HG03095 (cell line): ENCODE results near the gene CD34.
A peak's percentile ranks its signal among the peaks of the same experiment; 100 is the strongest.
"Not testable (repeated sequence)": the region's sequence is repeated elsewhere in the genome, so short reads cannot be mapped to it uniquely, and the experiment has no call there.

ENCODE experiments used
- ATAC-seq: cut with Tn5 transposase; IDR thresholded peaks from one replicate; pipeline ENCODE4 v1.9.1; 2021; ENCODE audit warnings: moderate library complexity; ENCODE audit not compliant: unreplicated experiment

The CD34 gene, protein sequence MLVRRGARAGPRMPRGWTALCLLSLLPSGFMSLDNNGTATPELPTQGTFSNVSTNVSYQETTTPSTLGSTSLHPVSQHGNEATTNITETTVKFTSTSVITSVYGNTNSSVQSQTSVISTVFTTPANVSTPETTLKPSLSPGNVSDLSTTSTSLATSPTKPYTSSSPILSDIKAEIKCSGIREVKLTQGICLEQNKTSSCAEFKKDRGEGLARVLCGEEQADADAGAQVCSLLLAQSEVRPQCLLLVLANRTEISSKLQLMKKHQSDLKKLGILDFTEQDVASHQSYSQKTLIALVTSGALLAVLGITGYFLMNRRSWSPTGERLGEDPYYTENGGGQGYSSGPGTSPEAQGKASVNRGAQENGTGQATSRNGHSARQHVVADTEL

DNA sequence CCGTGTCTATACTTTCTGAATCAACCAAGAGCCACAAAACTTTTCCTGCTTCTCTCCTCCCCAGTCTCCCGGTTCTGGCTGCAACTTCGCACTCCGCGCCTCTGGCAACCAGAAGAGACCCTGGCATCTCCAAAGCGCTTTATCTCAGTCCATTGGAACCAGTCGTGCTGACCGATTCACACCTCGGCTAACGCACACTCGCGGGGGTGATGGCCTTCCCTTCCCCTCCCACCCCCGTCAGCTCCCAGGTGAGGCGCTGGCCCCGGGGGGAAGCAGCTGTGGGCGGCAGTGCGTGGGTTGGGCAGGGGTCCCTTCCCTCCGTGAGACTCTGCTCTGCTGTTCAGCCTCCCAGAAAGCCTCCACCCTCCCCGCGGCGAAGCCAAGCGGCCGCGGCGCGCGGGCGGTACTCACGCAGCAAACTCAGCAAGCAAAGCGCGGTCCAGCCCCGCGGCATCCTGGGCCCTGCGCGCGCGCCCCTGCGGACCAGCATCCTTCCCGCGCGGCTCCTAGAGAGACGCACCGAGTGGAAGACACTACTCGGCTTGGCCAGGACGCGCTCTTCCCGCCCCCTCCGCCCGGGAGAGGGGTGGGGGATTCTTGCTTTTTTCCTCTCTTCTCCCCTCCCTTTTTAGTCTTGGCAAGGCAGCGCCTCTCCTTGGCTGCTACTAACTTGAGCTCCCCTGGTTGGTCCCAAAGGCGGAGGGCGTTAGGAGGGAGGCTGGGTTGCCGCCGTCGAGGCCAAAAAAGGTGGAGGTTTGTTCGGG lies at the start of gene CD34:
Gene CD34, minus strand, starts transcription at position 535 of the 764 bp plus-strand sequence. Its CDS starts 45 bp downstream, at position 490.
- no peak for ATAC-seq

DNA sequence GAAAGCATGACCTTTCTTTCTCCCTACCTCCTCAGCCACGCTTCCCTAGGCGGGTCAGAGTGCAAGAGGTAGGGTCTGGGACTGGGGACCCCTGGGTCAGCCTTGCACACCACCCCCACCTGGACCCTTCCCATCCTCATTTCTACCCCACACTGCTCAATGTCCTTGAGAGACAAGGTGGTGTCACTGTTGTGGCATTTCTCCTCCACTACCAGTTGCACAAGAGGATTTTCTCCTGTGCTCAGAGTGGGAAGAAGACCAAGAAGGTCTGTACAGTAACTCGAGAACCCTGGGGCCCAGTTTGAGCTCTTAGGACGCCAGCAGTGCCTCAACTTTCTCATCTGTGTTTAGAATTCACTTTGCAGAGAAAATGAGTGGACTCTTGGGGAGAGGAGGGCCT lies 49.4 kb upstream of the CD34 start:
- ATAC-seq = no peak

DNA sequence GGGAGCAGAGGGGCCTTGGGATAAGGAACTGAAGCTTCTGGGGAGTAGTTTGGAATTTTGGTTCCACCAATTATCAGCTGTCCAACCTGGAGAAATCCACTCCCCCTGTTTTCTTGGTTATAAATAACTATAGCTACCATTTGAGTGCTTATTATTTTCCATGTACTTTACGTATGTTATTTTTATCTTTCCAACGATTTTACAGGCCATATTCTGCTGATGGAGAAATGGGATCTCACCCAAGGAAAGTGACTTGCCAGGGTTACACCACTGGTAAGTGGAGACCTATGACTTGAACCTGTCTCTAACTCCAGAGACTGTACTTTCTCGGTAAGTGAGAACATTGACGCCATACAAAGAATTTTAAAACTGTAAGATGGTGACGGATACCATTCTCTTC lies 49.0 kb upstream of the CD34 start:
- no peak for ATAC-seq

- ATAC-seq = no peak
Observed at GRCh38 chr1:207959141-207959825, 48.4 kb upstream of the CD34 start.

- no peak for ATAC-seq
Observed at GRCh38 chr1:207958376-207959139, 47.6 kb upstream of the CD34 start.

DNA sequence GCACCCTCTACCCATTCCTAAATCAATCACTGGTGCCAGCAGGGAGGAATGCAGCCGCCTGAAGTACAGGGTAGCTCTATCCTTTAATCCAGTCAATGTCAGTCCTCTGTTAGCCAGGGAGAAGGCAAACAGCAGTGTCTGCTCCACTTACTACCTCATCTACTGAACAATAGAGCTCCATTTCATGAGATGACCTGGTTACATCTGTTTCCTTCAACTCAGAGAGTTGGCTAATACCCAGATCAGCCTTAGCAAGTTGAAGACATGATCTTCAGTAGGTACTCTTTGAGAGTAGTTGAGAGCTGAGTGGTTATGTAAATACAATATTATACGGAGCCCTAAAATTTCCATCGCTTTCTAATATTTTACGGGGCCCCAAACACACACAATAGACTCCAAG lies 46.1 kb upstream of the CD34 start:
- ATAC-seq = no peak

DNA sequence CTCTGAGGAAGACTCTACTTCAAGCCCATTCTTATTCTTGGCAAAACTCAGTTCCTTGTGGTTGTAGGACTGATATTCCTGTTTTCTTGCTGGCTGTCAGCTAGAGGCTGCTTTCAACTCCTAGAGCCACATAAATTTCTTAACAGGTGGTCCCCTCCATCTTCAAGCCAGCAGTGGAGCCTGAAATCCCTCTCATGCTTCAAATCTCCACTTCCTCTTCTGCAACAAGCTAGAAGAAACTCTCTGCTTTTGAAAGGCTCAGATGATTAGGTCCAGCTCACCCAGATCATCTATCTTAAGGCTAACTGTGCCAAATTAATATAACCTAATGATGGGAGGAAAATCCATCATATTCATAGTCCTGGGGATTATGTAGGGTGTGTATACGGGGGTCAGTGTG lies 43.2 kb upstream of the CD34 start:
- ATAC-seq = no peak

GRCh38 chr1:207952617-207953542 lies 42.0 kb upstream of the CD34 start:
- no peak for ATAC-seq

DNA sequence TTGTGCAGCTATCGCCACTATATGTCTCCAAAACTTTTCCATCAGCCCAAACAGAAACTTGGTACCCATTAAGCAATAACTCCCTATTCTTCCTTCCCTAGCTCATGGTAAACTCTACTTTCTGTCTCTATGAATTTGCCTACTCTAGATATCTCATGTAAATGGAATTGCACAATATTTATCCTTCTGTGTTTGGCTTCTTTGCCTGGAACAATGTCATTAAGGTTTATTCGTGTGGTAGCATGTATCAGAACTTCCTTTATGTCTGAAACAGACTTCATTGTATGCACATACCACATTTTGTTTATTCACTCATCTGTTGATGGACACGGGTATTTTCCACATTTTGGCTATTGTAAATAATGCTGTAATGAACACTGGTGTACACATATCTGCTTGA lies 40.7 kb upstream of the CD34 start:
- ATAC-seq = no peak

- ATAC-seq = no peak
Observed at GRCh38 chr1:207950750-207951149, 39.8 kb upstream of the CD34 start.

- no peak for ATAC-seq
Observed at GRCh38 chr1:207949571-207950195, 38.8 kb upstream of the CD34 start.

DNA sequence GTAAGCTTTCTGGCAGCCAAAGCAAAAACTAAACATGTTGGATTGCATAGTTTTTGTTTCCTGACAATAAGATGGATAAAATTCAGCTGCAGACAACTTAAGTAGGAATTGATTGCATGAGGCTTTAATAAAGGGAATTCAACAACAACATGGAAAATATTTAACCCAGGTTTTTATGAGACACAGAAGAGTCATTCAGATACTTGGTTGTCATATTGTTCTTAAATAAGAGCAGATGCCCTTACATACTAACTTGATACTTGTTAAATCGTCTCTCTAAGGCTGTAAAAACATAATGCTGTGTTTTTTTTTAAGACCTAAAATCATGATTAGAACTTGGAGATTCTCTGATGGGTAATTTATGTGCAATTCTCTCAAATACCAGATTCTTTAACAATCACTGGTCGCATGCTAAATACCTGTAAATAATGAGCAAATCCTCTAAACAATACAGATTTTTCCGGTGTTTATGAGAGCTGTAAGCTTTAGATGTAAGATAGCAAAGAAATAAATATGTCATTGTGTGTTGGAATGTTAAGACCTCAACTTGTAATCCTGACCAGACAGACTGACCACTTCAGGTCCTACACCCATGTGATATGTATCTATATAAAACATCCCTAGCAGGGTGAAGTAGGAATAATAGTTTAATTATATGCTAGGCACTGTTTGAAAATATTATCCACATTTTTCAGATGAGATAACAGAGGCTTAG lies 37.8 kb upstream of the CD34 start:
- no peak for ATAC-seq

DNA sequence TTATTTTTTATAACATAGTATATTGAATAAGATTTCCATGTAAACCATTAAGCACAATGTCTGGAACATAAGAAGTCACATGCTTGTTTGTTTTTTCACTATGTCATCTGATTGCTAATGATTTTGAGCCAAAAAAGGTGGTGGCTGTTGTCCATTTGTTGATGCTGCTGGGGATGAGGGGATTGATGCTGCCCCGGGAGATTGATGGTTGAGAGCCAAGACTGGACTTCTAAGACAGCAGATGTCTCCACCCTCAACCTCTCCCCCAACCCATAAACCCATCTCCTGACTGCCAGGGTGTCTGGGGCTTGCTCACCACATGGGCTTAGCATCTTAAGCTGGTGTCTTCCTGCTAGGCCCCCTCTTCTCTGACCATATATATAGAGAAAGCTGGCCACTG lies 35.8 kb upstream of the CD34 start:
- no peak for ATAC-seq

- ATAC-seq = no peak
Observed at GRCh38 chr1:207944571-207944970, 33.6 kb upstream of the CD34 start.

DNA sequence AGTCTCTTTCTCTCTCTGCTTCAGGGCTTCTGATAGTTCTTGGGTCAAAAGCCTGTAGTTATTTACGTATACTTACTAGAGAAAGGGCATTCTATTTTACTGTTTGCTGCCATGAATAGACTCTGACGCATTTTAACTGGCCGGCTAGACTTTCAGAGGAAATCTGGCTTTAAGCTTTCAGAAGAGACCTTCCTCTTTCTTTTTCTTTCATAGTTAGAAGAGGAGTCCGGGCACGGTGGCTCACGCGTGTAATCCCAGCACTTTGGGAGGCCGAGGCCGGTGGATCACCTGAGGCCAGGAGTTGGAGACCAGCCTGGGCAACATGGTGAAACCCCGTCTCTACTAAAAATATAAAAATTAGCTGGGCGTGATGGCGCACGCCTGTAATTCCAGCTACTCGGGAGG lies 31.4 kb upstream of the CD34 start:
- ATAC-seq = not testable (repeated sequence)

DNA sequence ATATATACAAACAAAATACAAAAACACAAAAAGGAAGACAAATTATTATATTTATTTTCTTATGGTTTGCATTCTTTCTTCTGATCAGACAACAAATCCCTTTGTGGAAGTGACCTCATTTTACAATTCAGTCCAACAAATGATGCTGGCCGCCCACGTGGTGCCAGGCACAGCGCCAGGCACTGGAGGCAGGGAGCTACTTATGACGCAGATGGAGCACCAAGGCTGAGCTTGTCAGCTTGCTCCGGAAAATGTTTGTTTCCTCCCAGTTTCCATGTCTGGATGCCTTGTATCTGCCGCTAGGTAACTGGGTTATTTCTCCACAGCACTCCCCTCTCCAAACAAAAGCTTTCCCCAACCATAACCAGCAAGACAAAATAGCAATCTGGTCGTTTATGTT lies 30.7 kb upstream of the CD34 start:
- ATAC-seq = no peak

DNA sequence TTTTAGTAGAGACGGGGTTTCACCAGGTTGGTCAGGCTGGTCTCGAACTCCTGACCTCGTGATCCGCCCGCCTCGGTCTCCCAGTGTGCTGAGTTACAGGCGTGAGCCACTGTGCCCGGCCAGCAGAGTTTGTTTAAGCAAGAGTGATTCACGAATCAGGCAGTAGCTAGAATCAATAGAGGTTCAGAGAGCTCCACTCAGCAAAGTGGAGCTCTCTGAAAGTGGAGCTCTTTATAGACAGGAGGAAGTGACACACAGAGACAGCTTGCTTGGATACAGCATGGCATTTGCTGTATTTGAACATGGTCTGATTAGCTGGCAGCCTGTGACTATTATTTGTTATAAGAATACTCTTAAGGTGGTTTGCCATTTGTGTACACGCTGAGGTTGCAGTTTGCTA lies 27.1 kb upstream of the CD34 start:
- no peak for ATAC-seq

DNA sequence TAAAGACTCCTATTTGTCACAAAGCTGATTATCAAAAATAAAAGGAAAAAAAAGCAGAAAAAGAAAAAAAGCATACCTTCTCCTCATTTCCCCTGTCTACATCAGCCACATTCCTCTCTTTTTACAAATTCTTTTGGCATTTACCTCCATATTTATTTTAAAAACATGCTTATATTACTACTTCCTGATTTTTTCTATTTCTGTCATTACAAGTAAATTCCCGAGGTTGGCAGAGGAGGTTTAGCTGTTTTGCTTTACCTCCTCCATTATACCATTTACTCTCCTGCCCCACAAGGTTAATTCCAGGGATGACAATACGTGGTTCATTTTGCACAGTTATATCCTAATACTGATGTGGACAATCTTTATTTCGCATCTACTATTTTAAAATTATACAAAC lies 26.3 kb upstream of the CD34 start:
- ATAC-seq = no peak

- ATAC-seq = peak; percentile 95
Observed at GRCh38 chr1:207935166-207935583, 24.2 kb upstream of the CD34 start.
